Uterus (tissue), 4 donors: ENCODE data around the gene RASAL2. TPM values are rescaled to one million over a fixed set of nuclear protein-coding genes. Genes with fewer than 3 reads are reported as not detected.

Experiments used
- DNase-seq, 2 donors: peaks; one replicate each; pipeline ENCODE4 v3.0.0-alpha.2; 2019 to 2020
- H3K27ac ChIP-seq, 2 donors: fragments of 200-600 bp; sonication (generic); 1 replicate in 1 of 2; 2 replicates in 1 of 2; pipeline ENCODE4 v1.5.1; 2016 to 2018
- H3K27me3 ChIP-seq, 2 donors: fragments of 200-600 bp; sonication (generic); one replicate each; pipeline ENCODE4 v1.5.1; 2018 to 2019; ENCODE audit warnings: control low read depth in 1 of 2
- H3K36me3 ChIP-seq, 2 donors: fragments of 200-600 bp; sonication (generic); one replicate each; pipeline ENCODE4 v1.5.1; 2019; ENCODE audit warnings: control low read depth in 1 of 2
- H3K4me1 ChIP-seq, 2 donors: fragments of 200-600 bp; sonication (generic); one replicate each; pipeline ENCODE4 v1.5.1; 2018 to 2019; ENCODE audit warnings: control low read depth in 1 of 2
- H3K4me3 ChIP-seq, 2 donors: fragments of 200-600 bp; sonication (generic); 1 replicate in 1 of 2; 2 replicates in 1 of 2; pipeline ENCODE4 v1.5.1; 2018 to 2019; ENCODE audit warnings: mild to moderate bottlenecking in 1 of 2
- H3K9me3 ChIP-seq, 2 donors: fragments of 200-600 bp; sonication (generic); one replicate each; pipeline ENCODE4 v1.5.1; 2019; ENCODE audit warnings: control low read depth in 1 of 2
- CTCF ChIP-seq, 4 experiments: fragments of 200-600 bp in 2 of 4; fragments of 450-650 bp in 2 of 4; sonication (generic) in 2 of 4; IDR thresholded peaks; one replicate each; pipeline ENCODE4 v1.5.1; 2016 to 2019; ENCODE audit warnings: antibody characterized with exemption in 4 of 4, mild to moderate bottlenecking in 2 of 4, moderate library complexity in 1 of 4
- POLR2A ChIP-seq, 2 donors: fragments of 450-650 bp; IDR thresholded peaks; one replicate each; pipeline ENCODE4 v1.6.1; 2016; ENCODE audit warnings: antibody characterized with exemption in 2 of 2, mild to moderate bottlenecking in 1 of 2, moderate library complexity in 1 of 2
- intact Hi-C: fragments of 100-400 bp; cut with DNase I; formaldehyde crosslinking; loops from one replicate; pipeline ENCODE4 v1.15.1; 2023; ENCODE audit warnings: low total_unique reads
- total RNA-seq, 4 donors: library from RNA; depleted of rRNA in 3 of 4; stranded (reverse); fragments of >200 nt in 3 of 4; gene quantifications; one replicate each; pipeline versions ENCODE4 v1.1.0 to v1.2.4, GENCODE V29; 2014 to 2023
- donor health status: DM: yes; HTN: yes; CAD: no.

Gene RASAL2
- total RNA-seq, 4 donors from 2014 or later = 10.0 to 42.5 (median 29.8) TPM

DNA sequence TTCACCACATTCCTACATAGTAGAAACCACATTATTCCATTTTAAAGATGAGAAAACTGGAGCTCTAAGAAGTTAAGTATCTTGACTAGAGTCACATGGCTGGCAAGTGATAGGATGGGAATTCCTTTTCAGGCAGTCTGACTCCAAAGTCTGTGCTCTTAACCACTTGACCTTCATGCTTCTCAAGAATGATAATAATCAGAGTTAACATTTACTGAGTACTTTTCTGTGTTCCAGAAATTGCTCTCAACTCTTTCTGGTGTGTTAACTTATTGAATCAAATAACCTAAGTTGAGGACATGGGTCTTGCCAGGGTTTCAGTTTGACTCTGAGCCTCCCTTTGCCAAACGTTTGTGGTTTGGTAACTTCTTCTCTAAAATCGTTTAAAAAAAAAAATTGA, 169.4 kb downstream of the RASAL2 start:
- Histone ChIP-seq H3K27ac (no peak overlapping the region), H3K27me3 (no peaks in the 10 kb centered on the region), H3K4me3 (no peak overlapping the region), H3K36me3 (no peaks in the 10 kb centered on the region), H3K9me3 (no peaks in the 10 kb centered on the region), H3K4me1 (no peaks in the 10 kb centered on the region)
- TF ChIP-seq CTCF (IDR thresholded peaks at IDR 0.05) = no peak
- TF ChIP-seq POLR2A (IDR thresholded peaks at IDR 0.05) = no peak
- intact Hi-C loops = no loop called here
- DNase-seq = no peak

- Histone ChIP-seq H3K4me1 (no peaks in the 10 kb centered on the region), H3K4me3 (no peak overlapping the region), H3K27me3 (no peaks in the 10 kb centered on the region), H3K9me3 (no peaks in the 10 kb centered on the region), H3K27ac (no peak overlapping the region), H3K36me3 (no peaks in the 10 kb centered on the region)
- intact Hi-C loops = no loop called here
- no peak for DNase-seq
- no peak for TF ChIP-seq POLR2A (IDR thresholded peaks at IDR 0.05)
- no peak for TF ChIP-seq CTCF (IDR thresholded peaks at IDR 0.05)
These were observed 172.2 kb downstream of the RASAL2 start for GRCh38 chr1:178266113-178266512.

DNA sequence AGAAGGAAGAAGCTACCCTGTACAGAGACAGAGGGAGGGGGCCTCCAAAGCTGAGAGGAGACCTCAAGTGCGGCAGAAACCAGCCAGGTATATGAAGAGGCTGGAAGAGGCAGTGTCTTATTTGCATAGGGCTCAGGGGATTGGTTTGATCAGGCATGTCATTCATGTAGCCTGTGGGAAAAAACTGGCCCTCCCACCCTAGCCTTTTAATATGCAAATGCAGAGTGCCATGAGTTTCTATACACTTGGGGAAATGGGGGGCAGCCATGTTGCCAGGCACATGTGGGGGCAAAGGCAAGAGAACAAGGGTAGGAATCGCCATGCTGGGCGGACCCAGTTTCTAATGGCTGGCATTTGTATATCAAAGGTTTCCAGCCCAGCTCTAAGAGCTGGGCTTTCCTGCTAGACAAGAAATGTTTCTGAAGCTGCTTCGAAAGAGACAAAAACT, 172.7 kb downstream of the RASAL2 start:
- no peak overlapping the region for H3K27ac ChIP-seq
- TF ChIP-seq CTCF (IDR thresholded peaks at IDR 0.05) (no peak), POLR2A (IDR thresholded peaks at IDR 0.05) (no peak)
- H3K27me3 ChIP-seq = no peaks in the 10 kb centered on the region
- DNase-seq = no peak
- no peaks in the 10 kb centered on the region for H3K36me3 ChIP-seq
- no peak overlapping the region for H3K4me3 ChIP-seq
- intact Hi-C loops = no loop called here
- H3K4me1 ChIP-seq = no peaks in the 10 kb centered on the region
- H3K9me3 ChIP-seq = no peaks in the 10 kb centered on the region

DNA sequence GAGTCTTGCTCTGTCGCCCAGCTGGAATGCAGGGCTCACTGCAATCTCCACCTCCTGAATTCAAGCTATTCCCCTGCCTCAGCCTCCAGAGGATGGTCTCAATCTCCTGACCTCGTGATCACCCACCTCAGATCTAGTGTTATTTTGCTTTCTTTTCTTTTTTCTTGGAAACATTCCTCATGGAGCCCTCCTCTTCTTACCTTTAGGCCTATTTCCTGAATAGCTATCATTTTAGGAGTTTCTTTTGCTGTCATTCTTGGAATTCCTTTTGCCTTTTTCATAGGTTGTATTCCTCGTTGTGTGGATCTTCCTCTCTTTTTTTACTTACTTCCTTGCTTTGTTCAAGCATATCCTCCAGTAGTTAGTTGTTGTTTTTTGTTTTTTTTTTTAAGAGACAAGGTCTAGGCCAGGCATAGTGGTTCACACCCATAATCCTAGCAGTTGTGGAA, 173.8 kb downstream of the RASAL2 start:
- no peaks in the 10 kb centered on the region for H3K4me1 ChIP-seq
- H3K36me3 ChIP-seq = no peaks in the 10 kb centered on the region
- no peak for TF ChIP-seq CTCF (IDR thresholded peaks at IDR 0.05)
- no peak for TF ChIP-seq POLR2A (IDR thresholded peaks at IDR 0.05)
- DNase-seq = no peak
- intact Hi-C loops = no loop called here
- no peak overlapping the region for H3K27ac ChIP-seq
- H3K9me3 ChIP-seq = no peaks in the 10 kb centered on the region
- no peaks in the 10 kb centered on the region for H3K27me3 ChIP-seq
- H3K4me3 ChIP-seq = no peak overlapping the region

- Histone ChIP-seq H3K9me3 (no peaks in the 10 kb centered on the region), H3K4me3 (no peak overlapping the region), H3K36me3 (no peaks in the 10 kb centered on the region), H3K27me3 (no peaks in the 10 kb centered on the region), H3K27ac (no peak overlapping the region), H3K4me1 (no peaks in the 10 kb centered on the region)
- no peak for TF ChIP-seq POLR2A (IDR thresholded peaks at IDR 0.05)
- TF ChIP-seq CTCF (IDR thresholded peaks at IDR 0.05) = no peak
- no peak for DNase-seq
- intact Hi-C loops = no loop called here
These were observed 177.6 kb downstream of the RASAL2 start for GRCh38 chr1:178271471-178271870.
